ENCODE results near the gene HTT. TPM values are rescaled to one million over a fixed set of nuclear protein-coding genes. Genes with fewer than 3 reads are reported as not detected.

HTT gene
- total RNA-seq, 2 experiments from 2014 or later = 80.1 to 127 TPM

GRCh38 chr4:3037957-3038461, 36.5 kb upstream of the HTT start:
- ChIA-PET CTCF (interaction anchor here (0.7 to 1.6 kb wide), 10 partner anchors 10 to 84 kb away, joined by 3 to 19 read pairs (median 4); no protein-coding TSS in a partner anchor), POLR2A (interaction anchor here (0.6 to 0.8 kb wide), 2 partner anchors 24 to 75 kb away, joined by 6 to 10 read pairs; partner anchors contain the start of genes GRK4 and NOP14)
- ATAC-seq = peak; percentile 19
- H3K4me3 Mint-ChIP-seq = peak overlapping the region; percentile 34
- no peaks in the 10 kb centered on the region for H3K9me3 Mint-ChIP-seq (ENCODE audit: low read depth)
- peak; percentile 29 for DNase-seq
- H3K27me3 Mint-ChIP-seq = peaks cover 6% of the 10 kb centered on the region
- H3K36me3 Mint-ChIP-seq (ENCODE audit: low read depth) = no peaks in the 10 kb centered on the region
- H3K4me1 Mint-ChIP-seq = peaks cover 36% of the 10 kb centered on the region
- H3K27ac Mint-ChIP-seq = peak overlapping the region; percentile 11
- intact Hi-C loops (cut with DNase I, micrococcal nuclease) = loop anchor here (1.0 to 2.0 kb wide), 4 partner anchors 29 to 274 kb away; no protein-coding TSS in a partner anchor

- Mint-ChIP-seq H3K9me3 (ENCODE audit: low read depth) (no peaks in the 10 kb centered on the region), H3K4me1 (peaks cover 39% of the 10 kb centered on the region), H3K36me3 (ENCODE audit: low read depth) (no peaks in the 10 kb centered on the region), H3K27ac (no peak overlapping the region), H3K4me3 (no peak overlapping the region), H3K27me3 (peaks cover 6% of the 10 kb centered on the region)
- no peak for DNase-seq
- ChIA-PET CTCF (interaction anchor here (1.0 to 1.7 kb wide), 2 partner anchors 19 to 76 kb away, joined by 3 to 4 read pairs; partner anchors contain the start of gene GRK4), POLR2A (no interaction called here)
- intact Hi-C loops (cut with DNase I, micrococcal nuclease) = no loop called here
- ATAC-seq = no peak
Observed at GRCh38 chr4:3039706-3040366, 34.6 kb upstream of the HTT start.

- intact Hi-C loops (cut with DNase I, micrococcal nuclease) = no loop called here
- POLR2A ChIA-PET = interaction anchor here (0.6 kb wide), 1 partner anchor 27 kb away, joined by 3 read pairs; no protein-coding TSS in a partner anchor
- no peak overlapping the region for H3K4me3 Mint-ChIP-seq
- no peak overlapping the region for H3K27ac Mint-ChIP-seq
- H3K27me3 Mint-ChIP-seq = peaks cover 6% of the 10 kb centered on the region
- H3K9me3 Mint-ChIP-seq (ENCODE audit: low read depth) = peaks cover 5% of the 10 kb centered on the region
- peaks cover 4% of the 10 kb centered on the region for H3K36me3 Mint-ChIP-seq (ENCODE audit: low read depth)
- H3K4me1 Mint-ChIP-seq = peaks cover 47% of the 10 kb centered on the region
- CTCF ChIA-PET = interaction anchor here (1.7 kb wide), 1 partner anchor 77 kb away, joined by 4 read pairs; the partner anchor contains the start of gene GRK4
- DNase-seq (no peak), ATAC-seq (no peak)
Observed at GRCh38 chr4:3040452-3041191, 33.9 kb upstream of the HTT start.

- Mint-ChIP-seq H3K36me3 (ENCODE audit: low read depth) (peaks cover 6% of the 10 kb centered on the region), H3K9me3 (ENCODE audit: low read depth) (peaks cover 7% of the 10 kb centered on the region), H3K4me1 (peaks cover 54% of the 10 kb centered on the region), H3K27me3 (peaks cover 6% of the 10 kb centered on the region), H3K4me3 (peak overlapping the region; percentile 69), H3K27ac (peak overlapping the region; percentile 78)
- ChIA-PET CTCF (interaction anchor here (0.9 to 1.0 kb wide), 3 partner anchors 17 to 77 kb away, joined by 3 to 4 read pairs (median 3); partner anchors contain the start of genes GRK4 and NOP14), POLR2A (interaction anchor here (0.6 kb wide), 2 partner anchors 27 to 33 kb away, joined by 3 read pairs; no protein-coding TSS in a partner anchor)
- intact Hi-C loops (cut with DNase I, micrococcal nuclease) = no loop called here
- ATAC-seq (peak; percentile 52), DNase-seq (peak; percentile 69)
Observed at GRCh38 chr4:3041192-3042142, 33.0 kb upstream of the HTT start.

GRCh38 chr4:3042226-3042625, 32.3 kb upstream of the HTT start:
- peaks cover 51% of the 10 kb centered on the region for H3K4me1 Mint-ChIP-seq
- H3K36me3 Mint-ChIP-seq (ENCODE audit: low read depth) = peaks cover 6% of the 10 kb centered on the region
- DNase-seq (no peak), ATAC-seq (no peak)
- POLR2A ChIA-PET = no interaction called here
- H3K27me3 Mint-ChIP-seq = peaks cover 5% of the 10 kb centered on the region
- CTCF ChIA-PET = interaction anchor here (0.9 to 1.2 kb wide), 4 partner anchors 16 to 88 kb away, joined by 3 to 4 read pairs (median 4); partner anchors contain the start of genes GRK4 and NOP14
- H3K4me3 Mint-ChIP-seq = peak overlapping the region; percentile 69
- intact Hi-C loops (cut with DNase I, micrococcal nuclease) = no loop called here
- peak overlapping the region; percentile 78 for H3K27ac Mint-ChIP-seq
- peaks cover 7% of the 10 kb centered on the region for H3K9me3 Mint-ChIP-seq (ENCODE audit: low read depth)

GRCh38 chr4:3043282-3044020, 31.0 kb upstream of the HTT start:
- CTCF ChIA-PET = interaction anchor here (0.7 to 1.2 kb wide), 2 partner anchors 23 to 89 kb away, joined by 4 read pairs; no protein-coding TSS in a partner anchor
- Mint-ChIP-seq H3K4me1 (peaks cover 49% of the 10 kb centered on the region), H3K4me3 (no peak overlapping the region), H3K36me3 (ENCODE audit: low read depth) (peaks cover 6% of the 10 kb centered on the region), H3K27ac (no peak overlapping the region), H3K9me3 (ENCODE audit: low read depth) (peaks cover 7% of the 10 kb centered on the region), H3K27me3 (no peaks in the 10 kb centered on the region)
- no peak for DNase-seq
- intact Hi-C loops (cut with DNase I, micrococcal nuclease) = no loop called here
- POLR2A ChIA-PET = no interaction called here
- no peak for ATAC-seq

GRCh38 chr4:3044870-3045819, 29.3 kb upstream of the HTT start:
- H3K4me3 Mint-ChIP-seq = no peak overlapping the region
- ChIA-PET CTCF (interaction anchor here (0.6 to 1.0 kb wide), 2 partner anchors 30 to 67 kb away, joined by 3 to 4 read pairs; no protein-coding TSS in a partner anchor), POLR2A (no interaction called here)

GRCh38 chr4:3046162-3046561, 28.3 kb upstream of the HTT start:
- H3K36me3 Mint-ChIP-seq (ENCODE audit: low read depth) = peaks cover 6% of the 10 kb centered on the region
- CTCF ChIA-PET = interaction anchor here (0.7 to 0.9 kb wide), 2 partner anchors 88 to 331 kb away, joined by 3 read pairs; no protein-coding TSS in a partner anchor
- no peaks in the 10 kb centered on the region for H3K27me3 Mint-ChIP-seq
- ATAC-seq (no peak), DNase-seq (no peak)
- H3K4me1 Mint-ChIP-seq = peaks cover 44% of the 10 kb centered on the region
- intact Hi-C loops (cut with DNase I, micrococcal nuclease) = loop anchor here (2.0 to 5.0 kb wide), 3 partner anchors 41 to 396 kb away; partner anchors contain the start of genes GRK4 (in 1 of the 2), HGFAC (in 1 of the 2) and NOP14 (in 1 of the 2)
- H3K9me3 Mint-ChIP-seq (ENCODE audit: low read depth) = peaks cover 7% of the 10 kb centered on the region
- POLR2A ChIA-PET = interaction anchor here (0.7 kb wide), 1 partner anchor 82 kb away, joined by 3 read pairs; the partner anchor contains the start of gene GRK4
- H3K27ac Mint-ChIP-seq = peak overlapping the region; percentile 19
- no peak overlapping the region for H3K4me3 Mint-ChIP-seq

More at GRCh38 chr4:3044870-3045819, 29.3 kb upstream of the HTT start:
- peaks cover 6% of the 10 kb centered on the region for H3K36me3 Mint-ChIP-seq (ENCODE audit: low read depth)
- peak; percentile 78 for DNase-seq
- H3K27me3 Mint-ChIP-seq = no peaks in the 10 kb centered on the region
- H3K27ac Mint-ChIP-seq = peak overlapping the region; percentile 44
- ATAC-seq = peak; percentile 47
- intact Hi-C loops (cut with DNase I, micrococcal nuclease) = loop anchor here (5.0 kb wide), 2 partner anchors 42 to 397 kb away; partner anchors contain the start of gene HGFAC (in 1 of the 2)
- H3K4me1 Mint-ChIP-seq = peaks cover 49% of the 10 kb centered on the region
- peaks cover 7% of the 10 kb centered on the region for H3K9me3 Mint-ChIP-seq (ENCODE audit: low read depth)

GRCh38 chr4:3046623-3047022, 27.9 kb upstream of the HTT start:
- Mint-ChIP-seq H3K36me3 (ENCODE audit: low read depth) (peaks cover 6% of the 10 kb centered on the region), H3K4me3 (no peak overlapping the region), H3K27ac (no peak overlapping the region), H3K9me3 (ENCODE audit: low read depth) (peaks cover 7% of the 10 kb centered on the region), H3K4me1 (peaks cover 39% of the 10 kb centered on the region), H3K27me3 (no peaks in the 10 kb centered on the region)
- ATAC-seq (no peak), DNase-seq (no peak)
- ChIA-PET CTCF (interaction anchor here (0.6 to 1.2 kb wide), 4 partner anchors 69 to 331 kb away, joined by 3 to 6 read pairs (median 3); no protein-coding TSS in a partner anchor), POLR2A (interaction anchor here (0.7 kb wide), 1 partner anchor 83 kb away, joined by 3 read pairs; the partner anchor contains the start of gene GRK4)
- intact Hi-C loops (cut with DNase I, micrococcal nuclease) = loop anchor here (1.0 to 5.0 kb wide), 8 partner anchors 28 to 396 kb away; partner anchors contain the start of genes HTT (in 2 of the 2), HTT-AS (in 2 of the 2), GRK4 (in 1 of the 2) and HGFAC (in 1 of the 2)
